Measurements from ENCODE around the gene DUS2. TPM values are rescaled to one million over a fixed set of nuclear protein-coding genes. Genes with fewer than 3 reads are reported as not detected.
"Not testable (repeated sequence)": the region's sequence is repeated elsewhere in the genome, so short reads cannot be mapped to it uniquely, and the experiment has no call there.

The DUS2 gene
- total RNA-seq, 2 experiments from 2014 or later: 19.9 to 32.4 TPM

DNA sequence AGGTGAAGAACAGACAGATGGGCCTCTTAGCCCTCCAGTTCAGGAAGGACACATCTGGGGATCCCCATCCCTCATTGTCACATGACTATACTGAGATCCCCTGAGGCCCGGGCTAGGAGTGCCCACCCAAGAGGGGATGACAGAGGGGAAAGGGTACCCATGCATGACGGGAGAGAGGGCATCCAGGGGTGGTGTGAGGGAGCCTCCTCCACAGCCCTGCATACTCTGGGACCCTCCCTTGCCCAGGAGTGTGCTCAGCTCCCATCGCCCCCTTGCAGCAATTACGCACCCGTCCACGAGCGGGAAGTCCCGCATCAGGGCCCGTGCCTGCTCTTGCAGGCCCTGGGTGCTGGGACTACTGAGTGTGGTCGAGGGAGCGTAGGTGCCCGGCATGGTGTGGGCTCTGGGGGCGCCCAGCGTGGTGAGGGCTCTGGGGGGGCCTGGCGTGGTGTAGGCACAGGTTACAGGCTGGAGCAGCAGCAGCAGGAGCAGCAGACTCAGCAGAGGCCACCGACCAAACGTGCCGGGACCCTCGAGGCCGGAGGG is 30.4 kb upstream of the DUS2 start:
- H3K9me3 ChIP-seq (ENCODE audit: low read length): no peaks in the 10 kb centered on the region
- no peak overlapping the region for H3K27ac ChIP-seq (ENCODE audit: low read depth, low read length, poor library complexity, severe bottlenecking)
- no peaks in the 10 kb centered on the region for H4K20me1 ChIP-seq (ENCODE audit: insufficient read depth, low read length)
- no TSS peak for BruUV-seq (replicated peaks)
- no peak for DNase-seq (ENCODE audit: low spot score)
- ChIA-PET CTCF (ENCODE audit: unreplicated experiment) (no interaction called here), POLR2A (no interaction called here)
- peak overlapping the region; percentile 64; the same call in 1 of the 2 replicates for H3K4me2 ChIP-seq (ENCODE audit: low read length)
- no peaks in the 10 kb centered on the region for H3K79me2 ChIP-seq (ENCODE audit: insufficient read depth, low read depth, low read length)
- H3K36me3 ChIP-seq (ENCODE audit: insufficient read depth, low read length): no peaks in the 10 kb centered on the region
- H3K4me3 ChIP-seq (ENCODE audit: low read depth, low read length, poor library complexity, severe bottlenecking): no peak overlapping the region
- no peaks in the 10 kb centered on the region for H3K9me2 ChIP-seq (ENCODE audit: insufficient read depth, low read length)
- intact Hi-C loops (cut with micrococcal nuclease; ENCODE audit: unreplicated experiment): loop anchor here (1.0 kb wide), 3 partner anchors 24 to 237 kb away; partner anchors contain the start of gene SLC12A4
- peaks cover 15% of the 10 kb centered on the region for H3K4me1 ChIP-seq (ENCODE audit: insufficient read depth, low read length, poor library complexity, severe bottlenecking)
- H2AFZ ChIP-seq (ENCODE audit: low read length): peak overlapping the region; percentile 87
- TF ChIP-seq, protein P1, sequence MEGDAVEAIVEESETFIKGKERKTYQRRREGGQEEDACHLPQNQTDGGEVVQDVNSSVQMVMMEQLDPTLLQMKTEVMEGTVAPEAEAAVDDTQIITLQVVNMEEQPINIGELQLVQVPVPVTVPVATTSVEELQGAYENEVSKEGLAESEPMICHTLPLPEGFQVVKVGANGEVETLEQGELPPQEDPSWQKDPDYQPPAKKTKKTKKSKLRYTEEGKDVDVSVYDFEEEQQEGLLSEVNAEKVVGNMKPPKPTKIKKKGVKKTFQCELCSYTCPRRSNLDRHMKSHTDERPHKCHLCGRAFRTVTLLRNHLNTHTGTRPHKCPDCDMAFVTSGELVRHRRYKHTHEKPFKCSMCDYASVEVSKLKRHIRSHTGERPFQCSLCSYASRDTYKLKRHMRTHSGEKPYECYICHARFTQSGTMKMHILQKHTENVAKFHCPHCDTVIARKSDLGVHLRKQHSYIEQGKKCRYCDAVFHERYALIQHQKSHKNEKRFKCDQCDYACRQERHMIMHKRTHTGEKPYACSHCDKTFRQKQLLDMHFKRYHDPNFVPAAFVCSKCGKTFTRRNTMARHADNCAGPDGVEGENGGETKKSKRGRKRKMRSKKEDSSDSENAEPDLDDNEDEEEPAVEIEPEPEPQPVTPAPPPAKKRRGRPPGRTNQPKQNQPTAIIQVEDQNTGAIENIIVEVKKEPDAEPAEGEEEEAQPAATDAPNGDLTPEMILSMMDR (conservative IDR thresholded peaks at IDR 0.05; ENCODE audit: low read length): no peak
- TF ChIP-seq EZH2phosphoT487 (IDR thresholded peaks at IDR 0.05; ENCODE audit: borderline replicate concordance, low read depth, low read length): no peak

DNA sequence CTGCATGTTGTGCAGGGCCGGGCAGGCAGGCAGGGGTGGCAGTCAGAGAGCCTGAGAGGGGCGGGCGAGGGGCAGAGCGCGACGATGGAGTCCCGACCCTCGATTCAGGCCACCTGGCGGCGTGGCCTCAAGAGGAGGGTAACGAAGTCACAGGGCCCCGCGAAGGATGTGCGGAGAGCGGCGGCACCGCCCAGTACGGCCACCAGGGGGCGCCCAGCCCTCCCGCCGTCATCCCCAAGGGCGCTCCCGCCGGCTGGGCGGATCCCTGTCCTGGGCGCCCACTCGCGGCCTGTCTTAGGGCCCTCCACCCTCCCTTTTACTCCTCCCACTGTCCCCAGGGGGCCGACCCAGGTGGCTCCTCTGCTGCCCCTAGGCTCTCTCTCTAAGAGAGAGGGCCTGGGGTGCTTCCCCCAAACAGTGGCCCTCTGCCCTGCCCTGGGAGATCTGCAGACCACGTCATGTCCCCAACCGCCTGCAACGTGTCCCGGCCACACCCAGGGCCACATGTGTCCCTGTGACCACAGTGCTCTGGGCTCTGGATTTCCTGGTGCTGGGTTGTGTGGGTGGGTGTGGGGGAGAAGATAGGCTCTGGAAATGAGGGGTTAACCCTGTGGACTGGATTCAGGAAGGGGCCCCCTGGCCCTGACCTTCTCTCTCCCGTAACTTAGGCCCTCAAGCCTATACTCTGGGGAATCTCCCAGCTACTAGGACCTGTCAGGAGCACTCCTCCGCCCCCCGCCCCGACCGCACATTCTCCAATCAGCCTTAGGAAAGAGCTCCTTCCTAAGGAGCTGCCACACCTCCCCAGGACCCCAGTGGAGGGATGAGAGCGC is 29.7 kb upstream of the DUS2 start:
- peak overlapping the region; percentile 87 for H2AFZ ChIP-seq (ENCODE audit: low read length)
- ChIA-PET CTCF (ENCODE audit: unreplicated experiment) (interaction anchor here (0.6 to 1.2 kb wide), 3 partner anchors 11 to 81 kb away, joined by 3 to 5 read pairs (median 3); no protein-coding TSS in a partner anchor), POLR2A (interaction anchor here (0.7 to 0.9 kb wide), 2 partner anchors 10 to 47 kb away, joined by 3 to 6 read pairs; no protein-coding TSS in a partner anchor)
- H3K4me2 ChIP-seq (ENCODE audit: low read length): peak overlapping the region; percentile 64
- peak overlapping the region; percentile 45 for H3K4me3 ChIP-seq (ENCODE audit: low read depth, low read length, poor library complexity, severe bottlenecking)
- H3K79me2 ChIP-seq (ENCODE audit: insufficient read depth, low read depth, low read length): no peaks in the 10 kb centered on the region
- H3K9me2 ChIP-seq (ENCODE audit: insufficient read depth, low read length): no peaks in the 10 kb centered on the region
- TF ChIP-seq, protein P1 (conservative IDR thresholded peaks at IDR 0.05; ENCODE audit: low read length): peak; percentile 95
- no peak for TF ChIP-seq EZH2phosphoT487 (IDR thresholded peaks at IDR 0.05; ENCODE audit: borderline replicate concordance, low read depth, low read length)
- H3K4me1 ChIP-seq (ENCODE audit: insufficient read depth, low read length, poor library complexity, severe bottlenecking): peaks cover 15% of the 10 kb centered on the region
- no peaks in the 10 kb centered on the region for H3K9me3 ChIP-seq (ENCODE audit: low read length)
- no peak overlapping the region for H3K27ac ChIP-seq (ENCODE audit: low read depth, low read length, poor library complexity, severe bottlenecking)
- intact Hi-C loops (cut with micrococcal nuclease; ENCODE audit: unreplicated experiment): loop anchor here (1.0 kb wide), 3 partner anchors 25 to 236 kb away; partner anchors contain the start of gene SLC12A4
- BruUV-seq (replicated peaks): no TSS peak
- peak; percentile 88 for DNase-seq (ENCODE audit: low spot score)
- H4K20me1 ChIP-seq (ENCODE audit: insufficient read depth, low read length): no peaks in the 10 kb centered on the region
- no peaks in the 10 kb centered on the region for H3K36me3 ChIP-seq (ENCODE audit: insufficient read depth, low read length)

DNA sequence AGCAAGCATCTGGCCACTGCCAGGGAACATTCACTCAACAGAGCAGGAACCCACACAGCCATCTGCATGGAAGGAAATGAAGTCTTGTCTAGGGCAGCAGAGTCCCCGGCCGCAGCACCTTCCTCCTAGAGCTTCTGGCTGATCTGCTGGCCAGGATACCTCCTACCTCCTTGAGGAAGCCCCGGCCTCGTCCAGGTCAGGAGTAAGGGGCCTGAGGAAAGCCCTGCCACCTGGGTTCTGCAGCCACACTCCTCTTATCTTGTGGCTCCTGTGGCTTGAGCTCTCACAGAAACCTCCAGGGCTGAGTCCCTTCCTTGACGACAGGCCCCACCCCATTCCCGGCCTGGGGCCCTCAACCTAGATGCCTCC is 29.1 kb upstream of the DUS2 start:
- Histone ChIP-seq H2AFZ (ENCODE audit: low read length) (peak overlapping the region; percentile 87; the same call in 1 of the 2 replicates), H3K4me1 (ENCODE audit: insufficient read depth, low read length, poor library complexity, severe bottlenecking) (peaks cover 17% of the 10 kb centered on the region), H3K4me2 (ENCODE audit: low read length) (peak overlapping the region; percentile 64; the same call in 1 of the 2 replicates)
- ChIA-PET POLR2A (interaction anchor here (0.7 to 0.9 kb wide), 2 partner anchors 11 to 47 kb away, joined by 3 to 6 read pairs; no protein-coding TSS in a partner anchor), CTCF (ENCODE audit: unreplicated experiment) (interaction anchor here (0.6 to 1.2 kb wide), 3 partner anchors 11 to 80 kb away, joined by 3 to 5 read pairs (median 3); no protein-coding TSS in a partner anchor)
- H4K20me1 ChIP-seq (ENCODE audit: insufficient read depth, low read length); intact Hi-C loops (cut with micrococcal nuclease; ENCODE audit: unreplicated experiment); H3K9me2 ChIP-seq (ENCODE audit: insufficient read depth, low read length); H3K4me3 ChIP-seq (ENCODE audit: low read depth, low read length, poor library complexity, severe bottlenecking); BruUV-seq (replicated peaks); H3K9me3 ChIP-seq (ENCODE audit: low read length); H3K79me2 ChIP-seq (ENCODE audit: insufficient read depth, low read depth, low read length); H3K27ac ChIP-seq (ENCODE audit: low read depth, low read length, poor library complexity, severe bottlenecking); H3K36me3 ChIP-seq (ENCODE audit: insufficient read depth, low read length); DNase-seq (ENCODE audit: low spot score): not testable (repeated sequence)

Data from OCI-LY7 (cell line).